ENCODE measurements around the gene OSBPL8. TPM values are rescaled to one million over a fixed set of nuclear protein-coding genes. Genes with fewer than 3 reads are reported as not detected.

Gene OSBPL8
- total and polyA plus RNA-seq, 10 of the 15 experiments (the other 5 are each of a cell fraction or from before 2014, with no cell fraction given) = 10.4 to 58.0 (median 32.0) TPM

DNA sequence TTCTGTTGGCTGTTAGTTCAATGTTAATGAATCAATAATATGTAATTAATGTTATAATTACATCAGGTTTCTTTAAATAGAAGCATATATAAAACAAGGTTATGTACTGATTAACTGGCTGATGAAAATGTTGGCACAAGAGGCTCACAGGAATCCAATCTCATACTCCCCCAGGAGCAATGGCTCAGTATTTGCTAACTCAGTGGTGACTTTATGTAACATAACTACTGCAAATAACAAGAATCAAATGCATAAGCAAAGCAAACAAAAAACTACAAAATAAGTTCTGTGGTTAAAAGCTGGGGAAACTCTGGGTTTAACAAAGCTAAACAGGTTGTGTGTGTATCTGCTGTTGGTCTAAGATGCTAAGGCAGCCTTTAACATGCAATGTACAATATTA is 183.6 kb downstream of the OSBPL8 start:
- no peaks in the 10 kb centered on the region for H3K27me3 ChIP-seq (replicated peaks in 1 of 2; ENCODE audit: control insufficient read depth in 2 of 2, insufficient read depth in 2 of 2, low read length in 1 of 2)
- no peak overlapping the region for H3K4me3 ChIP-seq
- no peaks in the 10 kb centered on the region for H4K20me1 ChIP-seq (ENCODE audit: control insufficient read depth, insufficient read depth)
- DNase-seq (ENCODE audit: low read depth, low spot score) (no peak), ATAC-seq (no peak), FAIRE-seq (no peak)
- in situ Hi-C loops (cut with MboI) (no loop called here), intact Hi-C loops (cut with micrococcal nuclease; ENCODE audit: unreplicated experiment) (no loop called here)
- RAD21 ChIA-PET (ENCODE audit: unreplicated experiment) = interaction anchor here (1.0 to 1.4 kb wide), 2 partner anchors 9 to 183 kb away, joined by 3 read pairs; no protein-coding TSS in a partner anchor
- H3K79me2 ChIP-seq (ENCODE audit: control insufficient read depth, insufficient read depth, low read length) = no peaks in the 10 kb centered on the region
- CTCF ChIA-PET = interaction anchor here (0.6 to 1.0 kb wide), 2 partner anchors 80 to 414 kb away, joined by 3 read pairs; no protein-coding TSS in a partner anchor
- H2AFZ ChIP-seq (ENCODE audit: control insufficient read depth, low read depth, low read length) = no peak overlapping the region
- H3K9ac ChIP-seq (ENCODE audit: control insufficient read depth, insufficient read depth, low read length) = no peak overlapping the region
- no peaks in the 10 kb centered on the region for H3K4me1 ChIP-seq (ENCODE audit: control insufficient read depth, insufficient read depth, low read length)
- no peak overlapping the region for H3K27ac ChIP-seq (ENCODE audit: control insufficient read depth, insufficient read depth)
- no peak for TF ChIP-seq CBFB (IDR thresholded peaks at IDR 0.05; ENCODE audit: low read depth)
- TF ChIP-seq, protein P1, sequence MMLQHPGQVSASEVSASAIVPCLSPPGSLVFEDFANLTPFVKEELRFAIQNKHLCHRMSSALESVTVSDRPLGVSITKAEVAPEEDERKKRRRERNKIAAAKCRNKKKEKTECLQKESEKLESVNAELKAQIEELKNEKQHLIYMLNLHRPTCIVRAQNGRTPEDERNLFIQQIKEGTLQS (IDR thresholded peaks at IDR 0.05; ENCODE audit: borderline replicate concordance, extremely low read depth, low read depth, low read length) = no peak
- no TSS peak for BruUV-seq (replicated peaks)
- SMC1A ChIA-PET (ENCODE audit: uncharacterized antibody, unreplicated experiment) = interaction anchor here (0.6 to 1.5 kb wide), 2 partner anchors 8 to 39 kb away, joined by 3 read pairs; no protein-coding TSS in a partner anchor
- no peaks in the 10 kb centered on the region; a peak in 1 of 4 replicates for H3K36me3 ChIP-seq (ENCODE audit: control insufficient read depth in 2 of 2, insufficient read depth in 2 of 2, low read length in 1 of 2)
- no peaks in the 10 kb centered on the region for H3K9me3 ChIP-seq (replicated peaks; ENCODE audit: control insufficient read depth, insufficient read depth, low read length)
- POLR2A ChIA-PET = no interaction called here
- H3K4me2 ChIP-seq (ENCODE audit: control insufficient read depth, insufficient read depth) = no peak overlapping the region

DNA sequence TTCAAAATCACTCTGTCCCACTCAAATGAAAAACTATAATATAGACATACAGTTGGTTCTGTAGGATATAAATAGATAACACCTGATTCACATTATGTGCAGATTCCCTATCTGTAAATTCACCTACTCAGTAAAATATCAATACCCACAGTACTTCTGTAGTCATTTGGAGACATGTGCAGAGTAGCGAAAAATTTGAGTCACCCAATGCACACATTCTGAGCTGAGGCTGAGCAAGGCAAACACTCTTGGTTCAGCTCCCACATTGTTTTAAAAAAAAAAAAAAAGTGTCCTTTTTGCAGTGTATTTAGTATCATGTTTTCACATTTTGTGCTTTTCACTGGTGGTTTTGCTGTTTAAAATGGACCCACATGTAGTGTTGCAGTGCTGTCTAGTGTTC is 184.1 kb downstream of the OSBPL8 start:
- in situ Hi-C loops (cut with MboI) (no loop called here), intact Hi-C loops (cut with micrococcal nuclease; ENCODE audit: unreplicated experiment) (no loop called here)
- Histone ChIP-seq H3K4me3 (no peak overlapping the region), H4K20me1 (ENCODE audit: control insufficient read depth, insufficient read depth) (no peaks in the 10 kb centered on the region), H3K27me3 (replicated peaks in 1 of 2; ENCODE audit: control insufficient read depth in 2 of 2, insufficient read depth in 2 of 2, low read length in 1 of 2) (no peaks in the 10 kb centered on the region), H3K79me2 (ENCODE audit: control insufficient read depth, insufficient read depth, low read length) (no peaks in the 10 kb centered on the region), H2AFZ (ENCODE audit: control insufficient read depth, low read depth, low read length) (no peak overlapping the region), H3K4me1 (ENCODE audit: control insufficient read depth, insufficient read depth, low read length) (no peaks in the 10 kb centered on the region), H3K27ac (ENCODE audit: control insufficient read depth, insufficient read depth) (no peak overlapping the region), H3K9ac (ENCODE audit: control insufficient read depth, insufficient read depth, low read length) (no peak overlapping the region), H3K9me3 (replicated peaks; ENCODE audit: control insufficient read depth, insufficient read depth, low read length) (no peaks in the 10 kb centered on the region), H3K36me3 (ENCODE audit: control insufficient read depth in 2 of 2, insufficient read depth in 2 of 2, low read length in 1 of 2) (no peaks in the 10 kb centered on the region; a peak in 1 of 4 replicates), H3K4me2 (ENCODE audit: control insufficient read depth, insufficient read depth) (no peak overlapping the region)
- DNase-seq (ENCODE audit: low read depth, low spot score) (no peak), ATAC-seq (no peak), FAIRE-seq (no peak)
- TF ChIP-seq BRCA1 (IDR thresholded peaks at IDR 0.05; ENCODE audit: low read depth, low read length) (no peak), BMI1 (IDR thresholded peaks at IDR 0.05; ENCODE audit: borderline replicate concordance) (no peak)
- CTCF ChIA-PET = interaction anchor here (1.0 to 1.1 kb wide), 2 partner anchors 19 to 415 kb away, joined by 3 read pairs; no protein-coding TSS in a partner anchor
- BruUV-seq (replicated peaks) = no TSS peak
- POLR2A ChIA-PET = no interaction called here
- RAD21 ChIA-PET (ENCODE audit: unreplicated experiment) = interaction anchor here (1.0 to 1.4 kb wide), 3 partner anchors 10 to 183 kb away, joined by 3 to 4 read pairs (median 3); no protein-coding TSS in a partner anchor
- SMC1A ChIA-PET (ENCODE audit: uncharacterized antibody, unreplicated experiment) = no interaction called here
- WGBS (ENCODE audit: insufficient coverage, insufficient replicate concordance, low lambda C conversion rate, missing lambda C conversion rate) = 57% methylated on average over 1 of the region's 1 CpG

Data from GM12878 (cell line).